NCI-H1417 (cell line): ENCODE results near the gene PLEKHO2.

Source experiments
- DNase-seq, 3 experiments: peaks; one replicate each; lab custom pipeline; 2025; lab: John Stamatoyannopoulos, UW

PLEKHO2 gene

GRCh38 chr15:64855205-64855975 lies 13.7 kb downstream of the PLEKHO2 start:
- DNase-seq = no peak

- DNase-seq = no peak
Observed at GRCh38 chr15:64856429-64857145, 14.9 kb downstream of the PLEKHO2 start.

- DNase-seq = no peak
Observed at GRCh38 chr15:64857421-64857820, 15.7 kb downstream of the PLEKHO2 start.

GRCh38 chr15:64858021-64858575 lies 16.4 kb downstream of the PLEKHO2 start:
- DNase-seq = no peak

- no peak for DNase-seq
Observed at GRCh38 chr15:64859226-64859625, 17.5 kb downstream of the PLEKHO2 start.

GRCh38 chr15:64861331-64861730 lies 19.6 kb downstream of the PLEKHO2 start:
- no peak for DNase-seq

- DNase-seq = no peak
Observed at GRCh38 chr15:64861960-64862359, 20.2 kb downstream of the PLEKHO2 start.

GRCh38 chr15:64862408-64862807 lies 20.7 kb downstream of the PLEKHO2 start:
- no peak for DNase-seq

- DNase-seq = no peak
Observed at GRCh38 chr15:64864068-64864467, 22.4 kb downstream of the PLEKHO2 start.

GRCh38 chr15:64865126-64865997 lies 23.6 kb downstream of the PLEKHO2 start:
- no peak for DNase-seq

- no peak for DNase-seq
Observed at GRCh38 chr15:64865998-64866520, 24.3 kb downstream of the PLEKHO2 start.

GRCh38 chr15:64869501-64869900 lies 27.8 kb downstream of the PLEKHO2 start:
- no peak for DNase-seq

- DNase-seq = no peak
Observed at GRCh38 chr15:64870353-64870752, 28.6 kb downstream of the PLEKHO2 start.

- no peak for DNase-seq
Observed at GRCh38 chr15:64875641-64876223, 34.0 kb downstream of the PLEKHO2 start.

GRCh38 chr15:64877435-64877834 lies 35.7 kb downstream of the PLEKHO2 start:
- DNase-seq = no peak

- no peak for DNase-seq
Observed at GRCh38 chr15:64878705-64879104, 37.0 kb downstream of the PLEKHO2 start.

- no peak for DNase-seq
Observed at GRCh38 chr15:64883100-64883581, 41.4 kb downstream of the PLEKHO2 start.

- peak in 2 of 3 experiments; percentile 52 to 82 for DNase-seq
Observed at GRCh38 chr15:64883997-64884511, 42.3 kb downstream of the PLEKHO2 start.

GRCh38 chr15:64884679-64885078 lies 43.0 kb downstream of the PLEKHO2 start:
- no peak for DNase-seq

GRCh38 chr15:64888336-64888735 lies 46.6 kb downstream of the PLEKHO2 start:
- DNase-seq = no peak

GRCh38 chr15:64891561-64891960 lies 49.8 kb downstream of the PLEKHO2 start:
- DNase-seq = no peak
